ENCODE results near the gene MTA2.

DNA sequence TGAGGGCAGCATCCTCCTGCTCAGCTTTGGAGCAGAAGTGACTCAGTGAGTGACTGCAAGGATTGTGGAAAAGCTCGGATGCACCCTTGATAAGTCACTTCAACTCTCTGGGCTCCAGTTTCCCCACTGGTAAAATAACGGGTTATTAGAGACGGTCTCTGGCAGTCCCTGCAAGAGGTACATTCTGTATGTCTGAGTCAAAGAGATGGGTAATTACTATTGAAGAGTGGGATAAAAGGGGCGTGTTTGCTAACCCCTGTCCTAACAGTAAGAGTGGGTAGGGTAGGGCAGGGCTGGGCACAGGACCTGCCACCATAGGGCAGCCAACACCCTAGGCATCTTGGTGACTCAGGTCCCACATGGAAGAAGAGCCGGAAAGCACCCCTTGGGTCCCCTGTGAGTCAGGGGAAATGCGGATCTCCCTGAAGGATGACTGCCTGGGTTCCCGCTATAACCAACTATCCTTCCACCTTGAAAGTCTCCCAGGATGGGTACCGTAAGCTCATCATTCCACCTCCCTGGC, 47.8 kb downstream of the MTA2 start:
- TF ChIP-seq, protein P1, sequence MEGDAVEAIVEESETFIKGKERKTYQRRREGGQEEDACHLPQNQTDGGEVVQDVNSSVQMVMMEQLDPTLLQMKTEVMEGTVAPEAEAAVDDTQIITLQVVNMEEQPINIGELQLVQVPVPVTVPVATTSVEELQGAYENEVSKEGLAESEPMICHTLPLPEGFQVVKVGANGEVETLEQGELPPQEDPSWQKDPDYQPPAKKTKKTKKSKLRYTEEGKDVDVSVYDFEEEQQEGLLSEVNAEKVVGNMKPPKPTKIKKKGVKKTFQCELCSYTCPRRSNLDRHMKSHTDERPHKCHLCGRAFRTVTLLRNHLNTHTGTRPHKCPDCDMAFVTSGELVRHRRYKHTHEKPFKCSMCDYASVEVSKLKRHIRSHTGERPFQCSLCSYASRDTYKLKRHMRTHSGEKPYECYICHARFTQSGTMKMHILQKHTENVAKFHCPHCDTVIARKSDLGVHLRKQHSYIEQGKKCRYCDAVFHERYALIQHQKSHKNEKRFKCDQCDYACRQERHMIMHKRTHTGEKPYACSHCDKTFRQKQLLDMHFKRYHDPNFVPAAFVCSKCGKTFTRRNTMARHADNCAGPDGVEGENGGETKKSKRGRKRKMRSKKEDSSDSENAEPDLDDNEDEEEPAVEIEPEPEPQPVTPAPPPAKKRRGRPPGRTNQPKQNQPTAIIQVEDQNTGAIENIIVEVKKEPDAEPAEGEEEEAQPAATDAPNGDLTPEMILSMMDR (IDR thresholded peaks at IDR 0.05) = no peak
- TF ChIP-seq POLR2A (IDR thresholded peaks at IDR 0.05) = no peak
